Gastroesophageal sphincter (tissue), 3 donors: ENCODE results near the gene PLA2G2F.

ENCODE experiments used
- CTCF ChIP-seq, 4 experiments: fragments of 200-600 bp in 2 of 4; fragments of 450-650 bp in 2 of 4; sonication (generic) in 1 of 4; IDR thresholded peaks; one replicate each; pipeline ENCODE4 v1.5.1; 2017 to 2019; ENCODE audit warnings: antibody characterized with exemption in 4 of 4, mild to moderate bottlenecking in 2 of 4, moderate library complexity in 2 of 4
- POLR2A ChIP-seq, 2 donors: fragments of 450-650 bp; IDR thresholded peaks; one replicate each; pipeline ENCODE4 v1.6.1; 2017; ENCODE audit warnings: antibody characterized with exemption in 2 of 2, mild to moderate bottlenecking in 2 of 2, moderate library complexity in 1 of 2
- POLR2AphosphoS5 ChIP-seq: sonication (generic); formaldehyde crosslinking; IDR thresholded peaks from one replicate; pipeline ENCODE4 v1.6.1; 2017; ENCODE audit warnings: antibody characterized with exemption

GRCh38 chr1:20160034-20160433, 20.9 kb downstream of the PLA2G2F start:
- TF ChIP-seq POLR2A (IDR thresholded peaks at IDR 0.05) (no peak), POLR2AphosphoS5 (no peak), CTCF (IDR thresholded peaks at IDR 0.05) (no peak)
